Measurements from ENCODE around the gene WDR48.

Gene WDR48

GRCh38 chr3:39088456-39088855, 36.6 kb downstream of the WDR48 start:
- peaks cover 2% of the 10 kb centered on the region for H3K4me1 Mint-ChIP-seq
- no peak for DNase-seq (ENCODE audit: low spot score in 2 of 2)
- peak overlapping the region; percentile 26 for H3K27ac Mint-ChIP-seq
- no peaks in the 10 kb centered on the region for H3K9me3 Mint-ChIP-seq
- no peak overlapping the region for H3K4me3 Mint-ChIP-seq
- no peak for ATAC-seq
- H3K36me3 Mint-ChIP-seq = peaks cover 95% of the 10 kb centered on the region

- no peaks in the 10 kb centered on the region for H3K9me3 Mint-ChIP-seq
- no peak overlapping the region for H3K4me3 Mint-ChIP-seq
- H3K4me1 Mint-ChIP-seq = peaks cover 2% of the 10 kb centered on the region
- peaks cover 95% of the 10 kb centered on the region for H3K36me3 Mint-ChIP-seq
- ATAC-seq (no peak), DNase-seq (ENCODE audit: low spot score in 2 of 2) (no peak)
- H3K27ac Mint-ChIP-seq = no peak overlapping the region
These were observed 37.1 kb downstream of the WDR48 start for GRCh38 chr3:39088889-39089288.

- Mint-ChIP-seq H3K36me3 (peaks cover 95% of the 10 kb centered on the region), H3K27ac (peak overlapping the region; percentile 13), H3K4me3 (no peak overlapping the region), H3K4me1 (peaks cover 5% of the 10 kb centered on the region), H3K9me3 (no peaks in the 10 kb centered on the region)
- no peak for DNase-seq (ENCODE audit: low spot score in 2 of 2)
- peak; percentile 61 for ATAC-seq
These were observed 39.1 kb downstream of the WDR48 start for GRCh38 chr3:39090922-39091321.

- peaks cover 5% of the 10 kb centered on the region for H3K4me1 Mint-ChIP-seq
- no peak for ATAC-seq
- no peak overlapping the region for H3K4me3 Mint-ChIP-seq
- peak overlapping the region; percentile 38 for H3K27ac Mint-ChIP-seq
- H3K9me3 Mint-ChIP-seq = no peaks in the 10 kb centered on the region
- H3K36me3 Mint-ChIP-seq = peaks cover 78% of the 10 kb centered on the region
- DNase-seq (ENCODE audit: low spot score in 2 of 2) = no peak
These were observed 43.2 kb downstream of the WDR48 start for GRCh38 chr3:39094851-39095677.

GRCh38 chr3:39095778-39096177, 44.0 kb downstream of the WDR48 start:
- H3K36me3 Mint-ChIP-seq = peaks cover 71% of the 10 kb centered on the region
- peaks cover 5% of the 10 kb centered on the region for H3K4me1 Mint-ChIP-seq
- no peak overlapping the region for H3K27ac Mint-ChIP-seq
- ATAC-seq (no peak), DNase-seq (ENCODE audit: low spot score in 2 of 2) (no peak)
- no peak overlapping the region for H3K4me3 Mint-ChIP-seq
- no peaks in the 10 kb centered on the region for H3K9me3 Mint-ChIP-seq

GRCh38 chr3:39096775-39097174, 45.0 kb downstream of the WDR48 start:
- Mint-ChIP-seq H3K4me3 (no peak overlapping the region), H3K4me1 (peaks cover 11% of the 10 kb centered on the region), H3K9me3 (no peaks in the 10 kb centered on the region), H3K36me3 (peaks cover 61% of the 10 kb centered on the region), H3K27ac (peak overlapping the region; percentile 20)
- ATAC-seq = no peak
- DNase-seq (ENCODE audit: low spot score in 2 of 2) = no peak

- no peaks in the 10 kb centered on the region for H3K9me3 Mint-ChIP-seq
- peaks cover 50% of the 10 kb centered on the region for H3K36me3 Mint-ChIP-seq
- peak overlapping the region; percentile 20 for H3K27ac Mint-ChIP-seq
- H3K4me1 Mint-ChIP-seq = peaks cover 22% of the 10 kb centered on the region
- ATAC-seq (no peak), DNase-seq (ENCODE audit: low spot score in 2 of 2) (no peak)
- H3K4me3 Mint-ChIP-seq = no peak overlapping the region
These were observed 46.1 kb downstream of the WDR48 start for GRCh38 chr3:39097716-39098472.

- H3K4me3 Mint-ChIP-seq = no peak overlapping the region
- DNase-seq (ENCODE audit: low spot score in 2 of 2) (peak in 1 of 2 donors; percentile 42), ATAC-seq (no peak)
- no peaks in the 10 kb centered on the region for H3K9me3 Mint-ChIP-seq
- peak overlapping the region; percentile 68 for H3K27ac Mint-ChIP-seq
- H3K4me1 Mint-ChIP-seq = peaks cover 28% of the 10 kb centered on the region
- H3K36me3 Mint-ChIP-seq = peaks cover 43% of the 10 kb centered on the region
These were observed 46.7 kb downstream of the WDR48 start for GRCh38 chr3:39098473-39099000.

- H3K4me3 Mint-ChIP-seq = no peak overlapping the region
- DNase-seq (ENCODE audit: low spot score in 2 of 2) (peak in 1 of 2 donors; percentile 38), ATAC-seq (no peak)
- H3K27ac Mint-ChIP-seq = peak overlapping the region; percentile 68
- H3K9me3 Mint-ChIP-seq = no peaks in the 10 kb centered on the region
- peaks cover 28% of the 10 kb centered on the region for H3K4me1 Mint-ChIP-seq
- peaks cover 36% of the 10 kb centered on the region for H3K36me3 Mint-ChIP-seq
These were observed 47.4 kb downstream of the WDR48 start for GRCh38 chr3:39099242-39099641.

GRCh38 chr3:39099738-39100499, 48.1 kb downstream of the WDR48 start:
- H3K4me1 Mint-ChIP-seq = peaks cover 31% of the 10 kb centered on the region
- no peak for ATAC-seq
- H3K4me3 Mint-ChIP-seq = no peak overlapping the region
- peaks cover 30% of the 10 kb centered on the region for H3K36me3 Mint-ChIP-seq
- peak overlapping the region; percentile 68 for H3K27ac Mint-ChIP-seq
- no peaks in the 10 kb centered on the region for H3K9me3 Mint-ChIP-seq
- peak in 1 of 2 donors; percentile 47 for DNase-seq (ENCODE audit: low spot score in 2 of 2)

- ATAC-seq (no peak), DNase-seq (ENCODE audit: low spot score in 2 of 2) (no peak)
- Mint-ChIP-seq H3K9me3 (no peaks in the 10 kb centered on the region), H3K4me1 (peaks cover 37% of the 10 kb centered on the region), H3K36me3 (peaks cover 24% of the 10 kb centered on the region), H3K27ac (peak overlapping the region; percentile 74), H3K4me3 (no peak overlapping the region)
These were observed 48.7 kb downstream of the WDR48 start for GRCh38 chr3:39100500-39100886.

GRCh38 chr3:39101022-39101689, 49.3 kb downstream of the WDR48 start:
- no peak overlapping the region for H3K4me3 Mint-ChIP-seq
- peaks cover 17% of the 10 kb centered on the region for H3K36me3 Mint-ChIP-seq
- peaks cover 43% of the 10 kb centered on the region for H3K4me1 Mint-ChIP-seq
- ATAC-seq (peak; percentile 74), DNase-seq (ENCODE audit: low spot score in 2 of 2) (peak; percentile 26 to 68)
- H3K9me3 Mint-ChIP-seq = no peaks in the 10 kb centered on the region
- peak overlapping the region; percentile 74 for H3K27ac Mint-ChIP-seq

- Mint-ChIP-seq H3K27ac (peak overlapping the region; percentile 60), H3K36me3 (peaks cover 2% of the 10 kb centered on the region), H3K4me1 (peaks cover 53% of the 10 kb centered on the region), H3K9me3 (no peaks in the 10 kb centered on the region), H3K4me3 (no peak overlapping the region)
- peak in 1 of 2 donors; percentile 46 for DNase-seq (ENCODE audit: low spot score in 2 of 2)
- ATAC-seq = no peak
These were observed 50.9 kb downstream of the WDR48 start for GRCh38 chr3:39102504-39103323.

GRCh38 chr3:39103324-39103693, 51.5 kb downstream of the WDR48 start:
- H3K9me3 Mint-ChIP-seq = no peaks in the 10 kb centered on the region
- DNase-seq (ENCODE audit: low spot score in 2 of 2) (peak in 1 of 2 donors; percentile 47), ATAC-seq (no peak)
- no peak overlapping the region for H3K4me3 Mint-ChIP-seq
- peak overlapping the region; percentile 60 for H3K27ac Mint-ChIP-seq
- peaks cover 59% of the 10 kb centered on the region for H3K4me1 Mint-ChIP-seq
- no peaks in the 10 kb centered on the region for H3K36me3 Mint-ChIP-seq

Data from stimulated activated effector memory CD8-positive, alpha-beta T cell treated with anti-CD3 and anti-CD28 coated beads, Interleukin-12 subunit alpha, Interleukin-12 subunit beta, amount 100 ng/mL, for 72 hours (primary cell).